ENCODE data around the gene TMED1. TPM values are rescaled to one million over a fixed set of nuclear protein-coding genes. Genes with fewer than 3 reads are reported as not detected.
A peak's percentile ranks its signal among the peaks of the same experiment; 100 is the strongest.

The TMED1 gene
- total and polyA plus RNA-seq, 2 of the 13 experiments (the other 11 are each of a cell fraction or from before 2014, with no cell fraction given), result 48.3 to 51.8 TPM

DNA sequence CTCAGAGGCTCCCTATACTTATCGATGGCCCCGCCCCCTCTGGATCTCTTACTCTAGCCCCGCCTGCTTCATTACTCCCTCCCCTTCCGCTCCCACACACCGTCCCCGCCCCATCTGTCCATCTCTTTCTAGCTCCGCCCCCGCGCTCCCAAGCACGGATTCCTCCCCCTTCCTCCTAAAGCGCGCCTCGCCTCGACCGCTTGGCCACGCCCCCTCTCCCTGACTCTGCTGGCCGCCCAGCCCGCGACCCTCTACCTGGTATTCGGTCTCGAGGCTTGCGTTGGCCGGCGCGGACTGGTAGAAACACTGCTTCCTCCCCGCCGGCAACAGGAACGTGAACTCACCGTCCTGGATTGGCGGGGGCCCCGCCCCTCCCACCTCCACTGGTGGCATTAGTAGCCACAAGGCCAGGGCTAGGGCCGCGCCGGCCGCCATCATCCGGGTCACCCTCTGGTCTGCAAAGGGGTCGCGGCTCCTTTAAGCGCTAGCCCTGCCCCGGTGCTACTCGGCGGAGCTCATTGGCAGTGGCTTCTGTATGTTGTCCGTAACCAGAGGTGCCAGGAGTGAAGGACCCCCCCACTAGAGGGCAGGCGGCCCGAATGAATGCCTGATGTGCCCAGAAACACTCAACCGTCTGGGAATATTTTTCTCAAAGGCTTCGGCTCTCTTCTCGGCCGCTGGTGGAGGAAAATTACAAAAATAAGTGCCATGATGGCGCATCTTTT lies at the start of gene TMED1 (continued):
- TF ChIP-seq, protein P1, sequence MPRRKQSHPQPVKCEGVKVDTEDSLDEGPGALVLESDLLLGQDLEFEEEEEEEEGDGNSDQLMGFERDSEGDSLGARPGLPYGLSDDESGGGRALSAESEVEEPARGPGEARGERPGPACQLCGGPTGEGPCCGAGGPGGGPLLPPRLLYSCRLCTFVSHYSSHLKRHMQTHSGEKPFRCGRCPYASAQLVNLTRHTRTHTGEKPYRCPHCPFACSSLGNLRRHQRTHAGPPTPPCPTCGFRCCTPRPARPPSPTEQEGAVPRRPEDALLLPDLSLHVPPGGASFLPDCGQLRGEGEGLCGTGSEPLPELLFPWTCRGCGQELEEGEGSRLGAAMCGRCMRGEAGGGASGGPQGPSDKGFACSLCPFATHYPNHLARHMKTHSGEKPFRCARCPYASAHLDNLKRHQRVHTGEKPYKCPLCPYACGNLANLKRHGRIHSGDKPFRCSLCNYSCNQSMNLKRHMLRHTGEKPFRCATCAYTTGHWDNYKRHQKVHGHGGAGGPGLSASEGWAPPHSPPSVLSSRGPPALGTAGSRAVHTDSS (CRISPR knock-in tag; conservative IDR thresholded peaks at IDR 0.05), result no peak
- TF ChIP-seq ZNF264 (CRISPR knock-in tag; IDR thresholded peaks at IDR 0.05) (no peak), NCOA2 (CRISPR knock-in tag; IDR thresholded peaks at IDR 0.05) (no peak; the same call in 1 of the 2 replicates), DMAP1 (CRISPR knock-in tag; IDR thresholded peaks at IDR 0.05) (peak; percentile 91), ZNF256 (CRISPR knock-in tag; conservative IDR thresholded peaks at IDR 0.05) (no peak), ZNF207 (IDR thresholded peaks at IDR 0.05; ENCODE audit: borderline replicate concordance) (no peak), LCORL (IDR thresholded peaks at IDR 0.05) (no peak), LCORL (CRISPR knock-in tag; IDR thresholded peaks at IDR 0.05) (peak; percentile 30; the same call in 1 of the 2 replicates), NPAS2 (CRISPR knock-in tag; IDR thresholded peaks at IDR 0.05; ENCODE audit: borderline replicate concordance) (no peak), RBM39 (IDR thresholded peaks at IDR 0.05; ENCODE audit: low read depth, low read length, poor library complexity, severe bottlenecking) (peak; percentile 75), GFI1 (CRISPR knock-in tag; IDR thresholded peaks at IDR 0.05; ENCODE audit: borderline replicate concordance) (0 out of 2 replicates have a peak, but pooled peaks have one; percentile 48), NFYB (CRISPR knock-in tag; IDR thresholded peaks at IDR 0.05) (peak; percentile 70), FLYWCH1 (CRISPR knock-in tag; IDR thresholded peaks at IDR 0.05) (no peak), NFRKB (IDR thresholded peaks at IDR 0.05) (no peak), ZNF451 (CRISPR knock-in tag; IDR thresholded peaks at IDR 0.05) (peak; percentile 61; the same call in 1 of the 2 replicates), USF2 (IDR thresholded peaks at IDR 0.05; ENCODE audit: low read depth, low read length) (no peak), USF2 (CRISPR knock-in tag; IDR thresholded peaks at IDR 0.05; ENCODE audit: borderline replicate concordance) (no peak), ZNF883 (CRISPR knock-in tag; IDR thresholded peaks at IDR 0.05; ENCODE audit: not compliant biosample characterization) (peak; percentile 24), ZNF343 (CRISPR knock-in tag; IDR thresholded peaks at IDR 0.05) (no peak)
- TF ChIP-seq, protein P2, sequence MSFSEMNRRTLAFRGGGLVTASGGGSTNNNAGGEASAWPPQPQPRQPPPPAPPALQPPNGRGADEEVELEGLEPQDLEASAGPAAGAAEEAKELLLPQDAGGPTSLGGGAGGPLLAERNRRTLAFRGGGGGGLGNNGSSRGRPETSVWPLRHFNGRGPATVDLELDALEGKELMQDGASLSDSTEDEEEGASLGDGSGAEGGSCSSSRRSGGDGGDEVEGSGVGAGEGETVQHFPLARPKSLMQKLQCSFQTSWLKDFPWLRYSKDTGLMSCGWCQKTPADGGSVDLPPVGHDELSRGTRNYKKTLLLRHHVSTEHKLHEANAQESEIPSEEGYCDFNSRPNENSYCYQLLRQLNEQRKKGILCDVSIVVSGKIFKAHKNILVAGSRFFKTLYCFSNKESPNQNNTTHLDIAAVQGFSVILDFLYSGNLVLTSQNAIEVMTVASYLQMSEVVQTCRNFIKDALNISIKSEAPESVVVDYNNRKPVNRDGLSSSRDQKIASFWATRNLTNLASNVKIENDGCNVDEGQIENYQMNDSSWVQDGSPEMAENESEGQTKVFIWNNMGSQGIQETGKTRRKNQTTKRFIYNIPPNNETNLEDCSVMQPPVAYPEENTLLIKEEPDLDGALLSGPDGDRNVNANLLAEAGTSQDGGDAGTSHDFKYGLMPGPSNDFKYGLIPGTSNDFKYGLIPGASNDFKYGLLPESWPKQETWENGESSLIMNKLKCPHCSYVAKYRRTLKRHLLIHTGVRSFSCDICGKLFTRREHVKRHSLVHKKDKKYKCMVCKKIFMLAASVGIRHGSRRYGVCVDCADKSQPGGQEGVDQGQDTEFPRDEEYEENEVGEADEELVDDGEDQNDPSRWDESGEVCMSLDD (CRISPR knock-in tag; IDR thresholded peaks at IDR 0.05; ENCODE audit: borderline replicate concordance), result no peak
